HS-27A (cell line): ENCODE measurements around the gene RNF208.
A peak's percentile ranks its signal among the peaks of the same experiment; 100 is the strongest.

ENCODE experiments used
- DNase-seq: peaks from one replicate; pipeline ENCODE4 v3.0.0-alpha.2; 2012; ENCODE audit warnings: low read depth, missing footprints

RNF208 gene

GRCh38 chr9:137214620-137215019, 7.4 kb downstream of the RNF208 start:
- no peak for DNase-seq

GRCh38 chr9:137213160-137214060, 8.6 kb downstream of the RNF208 start:
- DNase-seq, result no peak

- DNase-seq, result no peak
Measured at GRCh38 chr9:137212520-137212919, 9.5 kb downstream of the RNF208 start.

- no peak for DNase-seq
Measured at GRCh38 chr9:137211532-137211931, 10.5 kb downstream of the RNF208 start.

- DNase-seq, result no peak
Measured at GRCh38 chr9:137206602-137207001, 15.4 kb downstream of the RNF208 start.

GRCh38 chr9:137205126-137206069, 16.6 kb downstream of the RNF208 start, which contains the start of the genes NDOR1 and TMEM203:
TSS of gene NDOR1 (plus strand) at chr9:137205700. CDS start at chr9:137205778, 78 bp downstream.
TSS of gene TMEM203 (minus strand) at chr9:137205648. CDS start at chr9:137205414, 234 bp downstream.
- peak; percentile 42 for DNase-seq

GRCh38 chr9:137204731-137205125, 17.3 kb downstream of the RNF208 start:
- DNase-seq, result no peak

- no peak for DNase-seq
Measured at GRCh38 chr9:137202966-137203365, 19.1 kb downstream of the RNF208 start.

GRCh38 chr9:137201205-137201868, 20.7 kb downstream of the RNF208 start:
- DNase-seq, result no peak

- DNase-seq, result peak; percentile 82
Measured at GRCh38 chr9:137200311-137201204, 21.5 kb downstream of the RNF208 start, which contains the start of gene TPRN. TSS of gene TPRN (minus strand) at chr9:137200741. CDS start at chr9:137200711, 30 bp downstream.

- DNase-seq, result no peak
Measured at GRCh38 chr9:137199411-137200121, 22.5 kb downstream of the RNF208 start.

- no peak for DNase-seq
Measured at GRCh38 chr9:137198902-137199283, 23.1 kb downstream of the RNF208 start.

- no peak for DNase-seq
Measured at GRCh38 chr9:137198051-137198901, 23.8 kb downstream of the RNF208 start.

- DNase-seq, result no peak
Measured at GRCh38 chr9:137195525-137196220, 26.4 kb downstream of the RNF208 start.

GRCh38 chr9:137194909-137195308, 27.1 kb downstream of the RNF208 start:
- DNase-seq, result no peak

GRCh38 chr9:137194388-137194787, 27.7 kb downstream of the RNF208 start:
- DNase-seq, result no peak

GRCh38 chr9:137193771-137194170, 28.3 kb downstream of the RNF208 start:
- DNase-seq, result no peak

- no peak for DNase-seq
Measured at GRCh38 chr9:137192859-137193258, 29.2 kb downstream of the RNF208 start.

- DNase-seq, result no peak
Measured at GRCh38 chr9:137192448-137192780, 29.6 kb downstream of the RNF208 start.
